Lower lobe of right lung (tissue), 2 donors: ENCODE data around the gene RASGRP2. TPM values are rescaled to one million over a fixed set of nuclear protein-coding genes. Genes with fewer than 3 reads are reported as not detected.

Experiments
- ATAC-seq, 2 donors: fragments of 200-7000 bp; cut with Tn5 transposase; one replicate each; pipeline ENCODE4 v1.9.1; 2020 to 2022; ENCODE audit warnings: mild to moderate bottlenecking in 2 of 2, moderate library complexity in 2 of 2
- DNase-seq: peaks from one replicate; pipeline ENCODE4 v3.0.0-alpha.2; 2020
- H3K27ac ChIP-seq: fragments of 200-600 bp; one replicate; pipeline ENCODE4 v1.8.0; 2022
- H3K27me3 ChIP-seq: fragments of 200-600 bp; one replicate; pipeline ENCODE4 v1.8.0; 2022; ENCODE audit warnings: low read depth
- H3K36me3 ChIP-seq: fragments of 200-600 bp; one replicate; pipeline ENCODE4 v1.8.0; 2022; ENCODE audit warnings: mild to moderate bottlenecking
- H3K4me1 ChIP-seq: fragments of 200-600 bp; one replicate; pipeline ENCODE4 v1.8.0; 2022
- H3K4me3 ChIP-seq: fragments of 200-600 bp; one replicate; pipeline ENCODE4 v1.8.0; 2022; ENCODE audit warnings: mild to moderate bottlenecking
- H3K9me3 ChIP-seq: fragments of 200-600 bp; one replicate; pipeline ENCODE4 v1.8.0; 2022
- intact Hi-C: fragments of 100-400 bp; cut with DNase I; formaldehyde crosslinking; loops from one replicate; pipeline ENCODE4 v1.11.0; 2022
- long read RNA-seq: library from polyadenylated mRNA; unstranded; transcript quantifications from one replicate; pipeline ENCODE4 v2.0.0, GENCODE V29; 2021
- total RNA-seq: library from RNA; stranded (reverse); fragmentation: NEBNext Ultra II Directional; extraction: Animal tissue kit (Norgen Biotek cat#: 25700); gene quantifications from one replicate; pipeline ENCODE4 v1.2.1, GENCODE V29; 2021
- TF ChIP-seq, protein P1 (sequence below): fragments of 200-600 bp; IDR thresholded peaks from one replicate; pipeline ENCODE4 v1.8.0; 2022; ENCODE audit warnings: antibody characterized with exemption, mild to moderate bottlenecking
- donor health status: DM: no; HTN: yes; CAD: no; lungs with severe emphysema.

Gene RASGRP2
- total RNA-seq: 30.4 TPM
- long read RNA-seq, transcript RASGRP2-210 (4 exons, 2,174 nt): major isoform, 6 of 19 reads
- long read RNA-seq, partial matches to known transcripts: 6 of 19 reads
- long read RNA-seq, other reads (novel, unspliced or antisense): 5 of 19 reads

DNA sequence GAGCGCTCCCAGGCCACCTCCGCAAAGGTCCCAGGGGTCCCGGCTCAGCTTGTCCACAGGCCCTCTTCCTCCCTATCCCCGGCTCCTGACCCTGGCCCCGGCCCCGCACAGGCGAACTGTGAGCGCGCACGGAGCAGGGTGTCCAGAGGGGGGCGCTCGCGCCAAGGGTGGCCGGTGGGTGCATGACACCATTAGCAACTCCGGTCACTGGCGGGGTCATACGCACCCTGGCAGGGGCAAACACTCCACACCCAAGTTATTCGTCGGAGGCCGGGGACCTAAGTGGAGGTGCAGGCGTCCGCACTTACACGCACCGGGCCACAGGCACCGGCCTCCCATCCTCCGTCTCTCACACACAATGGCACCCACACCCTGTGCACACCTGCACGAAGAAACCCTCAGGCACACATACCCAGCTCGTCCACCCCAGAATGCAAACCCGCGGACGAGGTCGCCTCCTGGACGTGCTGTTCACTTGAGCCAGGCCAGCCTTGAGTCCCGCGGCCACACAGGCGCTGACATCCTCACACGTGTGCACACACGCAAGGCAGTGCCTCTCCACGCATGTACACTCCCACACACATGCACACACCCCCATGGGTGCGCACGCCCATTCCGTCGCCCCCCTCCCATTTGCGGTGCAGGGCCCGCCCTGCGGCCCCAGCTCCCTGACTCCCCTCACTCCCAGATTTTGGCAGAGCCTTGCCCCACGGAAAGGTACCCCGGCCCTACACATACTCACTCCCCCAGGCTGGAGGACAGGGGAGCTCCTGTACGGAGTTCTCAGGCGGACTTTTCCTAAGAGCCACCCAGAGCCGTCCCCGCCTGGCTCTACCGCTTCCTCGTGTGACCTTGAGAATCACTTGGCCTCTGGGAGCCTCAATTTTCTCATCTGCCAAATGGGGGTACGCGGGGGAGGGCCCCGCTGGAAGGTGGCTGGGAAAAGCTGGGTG is at the start of gene RASGRP2:
RASGRP2 (minus strand) TSS at position 552 of the 953 bp plus-strand sequence. CDS start 1,276 bp downstream, outside the sequence.
- DNase-seq (peak; percentile 90), ATAC-seq (peak; percentile 59 to 71)
- H3K36me3 ChIP-seq: no peaks in the 10 kb centered on the region
- peaks cover 14% of the 10 kb centered on the region for H3K27me3 ChIP-seq
- H3K9me3 ChIP-seq: no peaks in the 10 kb centered on the region
- intact Hi-C loops: no loop called here
- TF ChIP-seq, protein P1, sequence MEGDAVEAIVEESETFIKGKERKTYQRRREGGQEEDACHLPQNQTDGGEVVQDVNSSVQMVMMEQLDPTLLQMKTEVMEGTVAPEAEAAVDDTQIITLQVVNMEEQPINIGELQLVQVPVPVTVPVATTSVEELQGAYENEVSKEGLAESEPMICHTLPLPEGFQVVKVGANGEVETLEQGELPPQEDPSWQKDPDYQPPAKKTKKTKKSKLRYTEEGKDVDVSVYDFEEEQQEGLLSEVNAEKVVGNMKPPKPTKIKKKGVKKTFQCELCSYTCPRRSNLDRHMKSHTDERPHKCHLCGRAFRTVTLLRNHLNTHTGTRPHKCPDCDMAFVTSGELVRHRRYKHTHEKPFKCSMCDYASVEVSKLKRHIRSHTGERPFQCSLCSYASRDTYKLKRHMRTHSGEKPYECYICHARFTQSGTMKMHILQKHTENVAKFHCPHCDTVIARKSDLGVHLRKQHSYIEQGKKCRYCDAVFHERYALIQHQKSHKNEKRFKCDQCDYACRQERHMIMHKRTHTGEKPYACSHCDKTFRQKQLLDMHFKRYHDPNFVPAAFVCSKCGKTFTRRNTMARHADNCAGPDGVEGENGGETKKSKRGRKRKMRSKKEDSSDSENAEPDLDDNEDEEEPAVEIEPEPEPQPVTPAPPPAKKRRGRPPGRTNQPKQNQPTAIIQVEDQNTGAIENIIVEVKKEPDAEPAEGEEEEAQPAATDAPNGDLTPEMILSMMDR: peak; percentile 73
- H3K4me3 ChIP-seq: peak within 1 kb of the TSS; percentile 76
- peak within 1 kb of the TSS; percentile 94 for H3K27ac ChIP-seq
- H3K4me1 ChIP-seq: peaks cover 40% of the 10 kb centered on the region

DNA sequence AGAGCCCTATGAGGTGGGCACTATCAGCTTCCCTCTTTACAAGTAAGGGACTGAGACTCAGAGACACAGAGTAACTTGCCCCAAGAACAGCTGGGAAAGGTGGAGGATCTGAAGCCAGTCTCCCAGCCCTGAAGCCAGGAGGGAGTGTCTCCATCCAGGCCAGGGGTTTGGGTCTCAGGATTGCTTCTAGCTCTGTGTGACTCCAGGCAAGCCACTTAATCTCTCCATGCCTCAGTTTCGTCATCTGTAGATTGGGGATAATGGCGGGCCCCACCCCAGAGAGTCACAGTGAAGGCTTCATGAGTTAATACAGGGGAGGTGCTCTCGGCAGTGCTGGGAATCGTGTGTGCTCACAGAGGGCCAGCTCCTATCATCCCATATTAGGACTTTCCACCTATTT is 48.5 kb upstream of the RASGRP2 start:
- Histone ChIP-seq H3K36me3 (peaks cover 46% of the 10 kb centered on the region), H3K4me3 (no peak overlapping the region), H3K27ac (no peak overlapping the region), H3K9me3 (no peaks in the 10 kb centered on the region), H3K4me1 (peaks cover 5% of the 10 kb centered on the region), H3K27me3 (no peaks in the 10 kb centered on the region)
- DNase-seq: peak; percentile 1
- intact Hi-C loops: no loop called here
- no peak for ATAC-seq
- TF ChIP-seq, protein P1: no peak

- Histone ChIP-seq H3K36me3 (peaks cover 40% of the 10 kb centered on the region), H3K9me3 (no peaks in the 10 kb centered on the region), H3K27me3 (no peaks in the 10 kb centered on the region), H3K4me3 (no peak overlapping the region), H3K27ac (no peak overlapping the region), H3K4me1 (peaks cover 5% of the 10 kb centered on the region)
- DNase-seq (peak; percentile 34), ATAC-seq (no peak)
- TF ChIP-seq, protein P1: no peak
- intact Hi-C loops: no loop called here
Observed at GRCh38 chr11:64791781-64792291, 47.9 kb upstream of the RASGRP2 start.

DNA sequence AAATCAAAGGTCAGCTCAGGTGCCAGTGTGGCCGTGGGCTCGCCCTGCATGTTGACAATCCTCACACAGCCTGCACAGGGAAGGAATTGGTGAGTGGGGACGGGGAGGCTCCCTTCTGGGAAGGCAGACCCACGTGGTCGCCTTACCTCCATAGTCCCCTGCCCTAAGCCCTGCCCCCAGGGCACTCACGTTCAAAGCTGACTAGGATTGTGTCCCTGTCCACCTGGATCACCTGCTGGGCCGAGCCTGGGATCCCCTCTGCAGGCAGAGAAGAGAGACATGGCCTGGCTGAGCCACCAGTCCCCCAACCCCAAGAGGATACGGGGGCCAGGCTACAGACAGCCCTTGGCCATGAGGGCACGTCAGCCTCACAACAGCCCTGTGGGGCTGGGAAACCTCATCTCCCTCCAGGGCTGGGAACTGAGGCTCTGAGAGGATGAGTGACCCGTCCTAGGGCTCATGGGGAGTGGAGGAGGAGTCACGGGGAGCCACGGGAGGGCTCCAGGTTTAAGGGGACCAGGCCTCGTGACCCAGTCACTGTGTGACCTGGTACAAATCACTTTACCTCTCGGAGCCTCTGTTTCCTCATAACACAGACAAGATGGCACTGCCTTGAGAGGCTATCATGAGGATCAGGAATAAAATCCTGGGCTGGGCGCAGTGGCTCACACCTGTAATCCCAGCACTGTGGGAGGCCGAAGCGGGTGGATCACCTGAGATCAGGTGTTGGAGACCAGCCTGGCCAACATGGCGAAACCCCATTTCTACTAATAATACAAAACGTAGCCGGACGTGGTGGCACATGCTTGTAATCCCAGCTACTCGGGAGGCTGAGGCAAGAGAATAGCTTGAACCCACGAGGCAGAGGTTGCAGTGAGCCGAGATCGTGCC is 46.5 kb upstream of the RASGRP2 start:
- DNase-seq (peak; percentile 28), ATAC-seq (no peak)
- H3K4me1 ChIP-seq: peaks cover 5% of the 10 kb centered on the region
- no peaks in the 10 kb centered on the region for H3K27me3 ChIP-seq
- H3K36me3 ChIP-seq: peaks cover 31% of the 10 kb centered on the region
- H3K9me3 ChIP-seq: no peaks in the 10 kb centered on the region
- H3K27ac ChIP-seq: no peak overlapping the region
- no peak overlapping the region for H3K4me3 ChIP-seq
- TF ChIP-seq, protein P1: no peak
- intact Hi-C loops: no loop called here
